HG02588 (cell line): ENCODE measurements around the gene OTOG.

ENCODE experiments used
- ATAC-seq: cut with Tn5 transposase; IDR thresholded peaks from one replicate; pipeline ENCODE4 v1.9.1; 2021; ENCODE audit warnings: mild to moderate bottlenecking, moderate library complexity; ENCODE audit not compliant: unreplicated experiment

OTOG gene

GRCh38 chr11:17643506-17644405 is 96.7 kb downstream of the OTOG start:
- ATAC-seq = no peak

GRCh38 chr11:17645190-17645970 is 98.3 kb downstream of the OTOG start:
- ATAC-seq = no peak

GRCh38 chr11:17646451-17647145 is 99.5 kb downstream of the OTOG start:
- ATAC-seq = no peak

- no peak for ATAC-seq
Measured at GRCh38 chr11:17648528-17648927, 101.5 kb downstream of the OTOG start.

- no peak for ATAC-seq
Measured at GRCh38 chr11:17649261-17649660, 102.2 kb downstream of the OTOG start.

GRCh38 chr11:17649696-17650095 is 102.6 kb downstream of the OTOG start:
- ATAC-seq = no peak

GRCh38 chr11:17650127-17650911 is 103.3 kb downstream of the OTOG start:
- no peak for ATAC-seq

- ATAC-seq = no peak
Measured at GRCh38 chr11:17651061-17651460, 104.0 kb downstream of the OTOG start.

- no peak for ATAC-seq
Measured at GRCh38 chr11:17651681-17652080, 104.6 kb downstream of the OTOG start.

- ATAC-seq = no peak
Measured at GRCh38 chr11:17652556-17652955, 105.5 kb downstream of the OTOG start.

GRCh38 chr11:17653611-17654010 is 106.6 kb downstream of the OTOG start:
- no peak for ATAC-seq

- ATAC-seq = no peak
Measured at GRCh38 chr11:17655682-17656081, 108.6 kb downstream of the OTOG start.

GRCh38 chr11:17658211-17658610 is 111.2 kb downstream of the OTOG start:
- no peak for ATAC-seq

- ATAC-seq = no peak
Measured at GRCh38 chr11:17668166-17668565, 121.1 kb downstream of the OTOG start.

- ATAC-seq = no peak
Measured at GRCh38 chr11:17672469-17672868, 125.4 kb downstream of the OTOG start.

GRCh38 chr11:17673951-17674350 is 126.9 kb downstream of the OTOG start:
- no peak for ATAC-seq

GRCh38 chr11:17682848-17683247 is 135.8 kb downstream of the OTOG start:
- no peak for ATAC-seq

GRCh38 chr11:17683377-17684161 is 136.5 kb downstream of the OTOG start:
- no peak for ATAC-seq

GRCh38 chr11:17684550-17684949 is 137.5 kb downstream of the OTOG start:
- no peak for ATAC-seq
